IPS-18a (cell line): ENCODE results near the gene DEFB128.
"Not testable (repeated sequence)": the region's sequence is repeated elsewhere in the genome, so short reads cannot be mapped to it uniquely, and the experiment has no call there.

Source experiments
- H3K27ac ChIP-seq: one replicate; pipeline ENCODE4 v1.5.1; 2013; ENCODE audit warnings: low read length
- H3K27me3 ChIP-seq: one replicate; pipeline ENCODE4 v1.6.1; 2013; ENCODE audit warnings: mild to moderate bottlenecking, low read length; ENCODE audit not compliant: control insufficient read depth, insufficient read depth
- H3K36me3 ChIP-seq: one replicate; pipeline ENCODE4 v1.6.1; 2013; ENCODE audit warnings: low read depth, low read length; ENCODE audit not compliant: control insufficient read depth
- H3K4me1 ChIP-seq: one replicate; pipeline ENCODE4 v1.6.1; 2013; ENCODE audit warnings: low read depth, low read length; ENCODE audit not compliant: control insufficient read depth
- H3K4me3 ChIP-seq: one replicate; pipeline ENCODE4 v1.5.1; 2013; ENCODE audit warnings: low read length
- H3K9ac ChIP-seq: one replicate; pipeline ENCODE4 v1.6.1; 2013; ENCODE audit warnings: mild to moderate bottlenecking, low read length, moderate library complexity
- H3K9me3 ChIP-seq: one replicate; pipeline ENCODE4 v1.6.1; 2013; ENCODE audit warnings: low read depth, low read length; ENCODE audit not compliant: control insufficient read depth

Gene DEFB128

GRCh38 chr20:214383-214782, 24.9 kb upstream of the DEFB128 start:
- no peaks in the 10 kb centered on the region for H3K9me3 ChIP-seq
- no peak overlapping the region for H3K9ac ChIP-seq
- H3K36me3 ChIP-seq: no peaks in the 10 kb centered on the region
- H3K27me3 ChIP-seq: peaks cover 52% of the 10 kb centered on the region
- no peaks in the 10 kb centered on the region for H3K4me1 ChIP-seq
- H3K27ac ChIP-seq: no peak overlapping the region
- no peak overlapping the region for H3K4me3 ChIP-seq

- no peaks in the 10 kb centered on the region for H3K4me1 ChIP-seq
- no peak overlapping the region for H3K9ac ChIP-seq
- H3K27ac ChIP-seq: no peak overlapping the region
- no peak overlapping the region for H3K4me3 ChIP-seq
- no peaks in the 10 kb centered on the region for H3K9me3 ChIP-seq
- H3K36me3 ChIP-seq: no peaks in the 10 kb centered on the region
- peaks cover 53% of the 10 kb centered on the region for H3K27me3 ChIP-seq
Observed at GRCh38 chr20:210809-211502, 21.4 kb upstream of the DEFB128 start.

GRCh38 chr20:208942-209566, 19.5 kb upstream of the DEFB128 start:
- H3K27ac ChIP-seq: no peak overlapping the region
- no peaks in the 10 kb centered on the region for H3K36me3 ChIP-seq
- no peak overlapping the region for H3K4me3 ChIP-seq
- peaks cover 67% of the 10 kb centered on the region for H3K27me3 ChIP-seq
- H3K4me1 ChIP-seq: no peaks in the 10 kb centered on the region
- no peak overlapping the region for H3K9ac ChIP-seq
- no peaks in the 10 kb centered on the region for H3K9me3 ChIP-seq

- not testable (repeated sequence) for H3K27ac ChIP-seq, H3K4me3 ChIP-seq, H3K36me3 ChIP-seq, H3K9me3 ChIP-seq, H3K4me1 ChIP-seq, H3K9ac ChIP-seq
- H3K27me3 ChIP-seq: peaks cover 27% of the 10 kb centered on the region
Observed at GRCh38 chr20:203630-204029, 14.1 kb upstream of the DEFB128 start.

GRCh38 chr20:199996-200395, 10.5 kb upstream of the DEFB128 start:
- Histone ChIP-seq H3K4me3 (no peak overlapping the region), H3K4me1 (no peaks in the 10 kb centered on the region), H3K9me3 (no peaks in the 10 kb centered on the region), H3K27me3 (peaks cover 12% of the 10 kb centered on the region), H3K9ac (no peak overlapping the region), H3K27ac (no peak overlapping the region), H3K36me3 (no peaks in the 10 kb centered on the region)

GRCh38 chr20:198225-198624, 8.7 kb upstream of the DEFB128 start:
- no peak overlapping the region for H3K4me3 ChIP-seq
- peaks cover 8% of the 10 kb centered on the region for H3K27me3 ChIP-seq
- H3K36me3 ChIP-seq: no peaks in the 10 kb centered on the region
- no peak overlapping the region for H3K27ac ChIP-seq
- no peaks in the 10 kb centered on the region for H3K4me1 ChIP-seq
- no peak overlapping the region for H3K9ac ChIP-seq
- H3K9me3 ChIP-seq: no peaks in the 10 kb centered on the region

- Histone ChIP-seq H3K9ac (no peak overlapping the region), H3K4me3 (no peak overlapping the region), H3K27ac (no peak overlapping the region), H3K27me3 (no peaks in the 10 kb centered on the region), H3K36me3 (no peaks in the 10 kb centered on the region), H3K9me3 (no peaks in the 10 kb centered on the region), H3K4me1 (no peaks in the 10 kb centered on the region)
Observed at GRCh38 chr20:187733-188132, 1.8 kb downstream of the DEFB128 start.

- H3K27me3 ChIP-seq: no peaks in the 10 kb centered on the region
- no peak overlapping the region for H3K9ac ChIP-seq
- no peak overlapping the region for H3K4me3 ChIP-seq
- no peak overlapping the region for H3K27ac ChIP-seq
- H3K4me1 ChIP-seq: no peaks in the 10 kb centered on the region
- no peaks in the 10 kb centered on the region for H3K36me3 ChIP-seq
- no peaks in the 10 kb centered on the region for H3K9me3 ChIP-seq
Observed at GRCh38 chr20:184288-184687, 5.2 kb downstream of the DEFB128 start.

- Histone ChIP-seq H3K4me1 (no peaks in the 10 kb centered on the region), H3K27ac (no peak overlapping the region), H3K27me3 (no peaks in the 10 kb centered on the region), H3K4me3 (no peak overlapping the region), H3K9me3 (no peaks in the 10 kb centered on the region), H3K9ac (no peak overlapping the region), H3K36me3 (no peaks in the 10 kb centered on the region)
Observed at GRCh38 chr20:168876-169275, 20.6 kb downstream of the DEFB128 start.

- Histone ChIP-seq H3K4me1 (no peaks in the 10 kb centered on the region), H3K9me3 (no peaks in the 10 kb centered on the region), H3K36me3 (no peaks in the 10 kb centered on the region), H3K27me3 (no peaks in the 10 kb centered on the region), H3K27ac (no peak overlapping the region), H3K9ac (no peak overlapping the region), H3K4me3 (no peak overlapping the region)
Observed at GRCh38 chr20:164618-165017, 24.9 kb downstream of the DEFB128 start.

GRCh38 chr20:157154-157553, 32.4 kb downstream of the DEFB128 start, which contains the start of gene DEFB127:
Gene DEFB127 (plus strand): TSS chr20:157454. CDS start chr20:157545, 91 bp downstream.
- Histone ChIP-seq H3K4me3 (no peak within 1 kb of the TSS), H3K27me3 (no peaks in the 10 kb centered on the region), H3K27ac (no peak within 1 kb of the TSS), H3K9ac (no peak within 1 kb of the TSS), H3K9me3 (no peaks in the 10 kb centered on the region), H3K36me3 (no peaks in the 10 kb centered on the region), H3K4me1 (no peaks in the 10 kb centered on the region)

- Histone ChIP-seq H3K4me1 (no peaks in the 10 kb centered on the region), H3K27ac (no peak overlapping the region), H3K9ac (no peak overlapping the region), H3K4me3 (no peak overlapping the region), H3K9me3 (no peaks in the 10 kb centered on the region), H3K27me3 (no peaks in the 10 kb centered on the region), H3K36me3 (no peaks in the 10 kb centered on the region)
Observed at GRCh38 chr20:152131-152530, 37.4 kb downstream of the DEFB128 start.
